Head of caudate nucleus (tissue), 42 donors: ENCODE data around the gene BTK.

ENCODE experiments used
- DNase-seq, 42 donors: peaks; one replicate each; pipeline versions ENCODE4 v3.0.0 to v3.0.0-alpha.2; 2020 to 2021; ENCODE audit warnings: mixed read lengths in 7 of 42
- intact Hi-C: fragments of 100-400 bp; cut with DNase I; formaldehyde crosslinking; loops from one replicate; pipeline ENCODE4 v1.15.0; 2022

The BTK gene

DNA sequence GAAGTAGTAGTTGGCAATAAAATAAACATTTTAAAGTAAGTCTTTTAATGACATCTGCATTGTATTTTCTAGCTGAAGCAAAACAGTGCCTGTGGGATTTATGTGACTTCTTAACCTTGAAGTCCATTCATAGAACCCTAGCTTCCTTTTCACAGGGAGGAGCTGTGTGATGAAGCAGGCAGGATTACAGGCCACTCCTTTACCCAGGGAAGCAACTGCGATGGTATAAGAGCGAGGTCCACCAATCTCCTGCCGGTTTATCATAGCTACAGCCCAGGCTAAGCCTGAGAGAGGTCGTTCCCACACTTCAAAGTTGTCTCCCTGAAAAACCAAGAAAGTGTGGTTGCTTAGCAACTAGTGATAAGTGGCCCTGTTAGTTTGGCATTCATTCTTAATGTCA, 11.8 kb upstream of the BTK start:
- no peak for DNase-seq
- intact Hi-C loops, result no loop called here

DNA sequence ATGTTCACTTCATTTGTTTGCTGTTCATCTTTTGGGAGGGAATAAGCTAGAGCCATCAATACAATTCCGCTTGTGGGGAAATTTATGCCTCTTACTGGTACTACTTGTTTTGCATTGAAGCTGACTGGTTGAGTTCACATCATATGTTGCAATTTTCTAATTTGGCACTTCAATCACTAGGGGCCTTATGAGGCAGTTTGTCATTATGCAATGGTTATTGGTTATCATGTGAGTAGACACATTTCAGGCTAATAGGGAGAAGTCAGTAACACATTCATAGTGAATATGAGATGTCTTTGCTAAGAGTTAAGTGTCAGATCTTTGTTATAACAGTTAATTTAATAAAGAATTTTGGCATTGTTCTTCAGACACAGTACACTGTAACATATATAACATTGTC, 9.8 kb upstream of the BTK start:
- DNase-seq, result no peak
- intact Hi-C loops, result no loop called here

DNA sequence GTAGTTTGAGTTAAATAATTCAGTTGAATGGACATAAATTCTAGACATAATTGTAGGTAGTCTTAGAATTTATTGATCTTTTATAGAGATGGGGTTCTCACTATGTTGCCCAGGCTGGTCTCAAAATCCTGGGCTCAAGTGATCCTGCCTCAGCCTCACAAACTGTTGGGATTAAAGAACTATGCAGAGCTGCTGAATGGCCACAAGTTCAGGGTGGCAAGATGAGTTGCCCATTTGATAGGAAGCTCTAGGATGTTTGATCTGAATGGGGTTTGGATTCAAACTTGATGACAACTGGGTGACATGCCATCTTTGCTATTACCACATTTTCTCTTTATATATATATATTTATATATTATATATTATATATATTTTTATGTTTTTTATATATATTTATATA, 8.4 kb upstream of the BTK start:
- intact Hi-C loops, result no loop called here
- no peak for DNase-seq

DNA sequence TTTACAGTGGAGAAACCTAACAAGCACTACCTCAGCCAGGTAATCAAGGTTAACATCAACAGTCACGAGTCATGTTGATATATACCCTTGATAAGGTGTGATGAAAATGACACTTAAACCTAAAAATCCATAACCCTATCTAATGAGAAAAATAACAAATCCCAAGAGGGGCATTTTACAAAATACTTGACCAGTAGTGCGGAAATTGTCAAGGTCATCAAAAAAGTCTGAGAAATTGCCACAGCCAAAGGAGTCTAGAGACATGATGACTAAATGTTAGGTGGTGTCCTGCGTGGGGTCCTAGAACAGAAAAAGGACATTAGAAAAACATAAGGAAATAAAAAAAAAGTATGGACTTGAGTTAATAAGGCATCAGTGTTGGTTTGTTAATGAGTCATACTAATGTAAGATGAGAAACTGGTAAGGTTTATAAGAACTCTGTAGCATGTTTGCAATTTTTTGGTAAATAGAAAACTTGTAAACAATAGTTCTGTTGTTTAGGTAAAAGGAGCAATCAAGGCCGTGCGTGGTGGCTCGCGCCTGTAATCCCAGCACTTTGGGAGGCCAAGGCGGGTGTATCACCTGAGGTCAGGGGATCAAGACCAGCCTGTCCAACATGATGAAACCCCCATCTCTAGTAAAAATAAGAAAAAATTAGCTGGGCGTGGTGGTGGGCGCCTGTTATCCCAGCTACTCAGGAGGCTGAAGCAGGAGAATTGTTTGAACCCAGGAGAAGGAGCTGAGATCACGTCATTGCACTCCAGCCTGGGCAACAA, 7.7 kb upstream of the BTK start:
- intact Hi-C loops, result no loop called here
- no peak for DNase-seq

DNA sequence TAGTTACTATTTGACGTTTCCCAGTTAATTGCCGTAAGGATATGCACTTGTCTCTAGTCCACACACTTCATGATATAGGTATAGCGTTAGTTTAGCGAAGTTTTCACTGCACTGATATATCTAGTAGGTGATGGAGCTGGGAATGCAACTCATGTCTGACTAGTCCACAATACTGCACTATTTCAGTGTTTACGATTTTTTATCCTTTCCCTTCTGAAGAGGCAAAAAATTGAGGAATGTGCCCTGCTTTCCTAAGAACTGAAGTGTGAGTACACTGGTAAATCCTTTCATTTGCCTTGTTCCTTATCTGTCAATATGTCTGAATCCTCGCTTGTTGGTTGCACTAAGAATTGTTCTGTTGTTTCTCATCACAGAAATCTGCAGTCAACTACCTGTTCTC, 5.8 kb upstream of the BTK start:
- DNase-seq, result no peak
- intact Hi-C loops, result no loop called here

DNA sequence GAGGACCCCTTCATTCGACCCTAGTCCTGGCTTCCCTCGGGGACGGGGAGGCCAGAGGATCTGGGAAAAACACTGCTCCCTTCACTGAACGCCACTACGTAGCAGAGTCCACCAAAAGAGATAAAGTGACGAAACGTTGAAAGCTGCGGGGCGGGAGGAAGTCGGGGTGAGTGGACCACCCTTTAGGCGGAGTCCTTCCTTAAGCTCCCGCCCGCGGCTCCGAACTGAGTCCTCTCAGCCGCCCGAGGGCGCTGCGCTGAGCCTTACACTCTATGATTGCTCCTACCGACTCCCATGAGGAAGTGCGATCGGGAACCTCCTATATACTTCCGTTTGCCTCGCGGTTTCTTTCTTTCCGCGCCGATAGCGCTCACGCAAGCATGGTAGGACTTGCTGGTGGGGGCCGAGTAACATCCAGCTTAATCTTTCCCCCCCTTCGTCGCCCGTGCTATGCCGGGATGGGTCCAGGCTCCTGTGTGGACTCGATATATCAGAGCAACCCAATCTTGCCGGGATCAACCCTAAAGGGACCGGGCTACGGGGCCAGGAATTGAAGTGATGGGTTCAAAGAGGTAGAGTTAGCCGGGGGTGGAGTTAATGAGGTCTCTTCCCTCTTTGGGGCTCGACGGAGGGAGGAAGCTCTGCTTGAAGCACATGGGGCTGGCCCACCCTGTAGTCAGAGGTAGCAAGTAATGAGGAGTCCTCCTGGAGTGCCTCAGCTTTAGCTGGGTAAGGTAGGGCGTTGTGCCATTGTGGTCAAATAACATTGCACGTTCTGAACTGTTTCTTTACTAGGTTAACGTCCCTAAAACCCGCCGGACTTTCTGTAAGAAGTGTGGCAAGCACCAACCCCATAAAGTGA, 4.9 kb upstream of the BTK start, which contains the start of gene RPL36A:
TSS of gene RPL36A (plus strand) at position 348 of the 862 bp plus-strand sequence. CDS start at position 381, 33 bp downstream.
- intact Hi-C loops, result no loop called here
- DNase-seq, result peak; percentile 74 to 93 (median 84)

DNA sequence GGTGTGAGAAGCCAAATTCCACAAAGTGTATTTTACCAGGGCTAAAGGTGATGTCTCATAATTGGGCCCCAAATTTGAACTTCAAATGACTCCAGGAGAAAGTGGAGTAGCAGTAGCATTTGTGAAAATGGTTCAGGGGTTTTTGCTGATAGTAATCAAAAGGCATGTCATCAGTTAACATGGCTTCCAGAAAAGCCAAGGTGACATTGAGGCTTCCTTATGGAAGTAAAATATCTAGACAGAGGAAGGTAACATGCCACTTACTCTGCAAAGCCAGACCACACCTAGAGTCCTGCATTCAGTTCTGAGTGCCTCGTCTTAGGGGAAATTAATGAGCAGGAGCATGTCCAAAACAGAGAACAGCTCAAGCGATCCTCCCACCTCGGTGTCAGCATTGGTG, 2.6 kb upstream of the BTK start:
- intact Hi-C loops, result no loop called here
- DNase-seq, result no peak

DNA sequence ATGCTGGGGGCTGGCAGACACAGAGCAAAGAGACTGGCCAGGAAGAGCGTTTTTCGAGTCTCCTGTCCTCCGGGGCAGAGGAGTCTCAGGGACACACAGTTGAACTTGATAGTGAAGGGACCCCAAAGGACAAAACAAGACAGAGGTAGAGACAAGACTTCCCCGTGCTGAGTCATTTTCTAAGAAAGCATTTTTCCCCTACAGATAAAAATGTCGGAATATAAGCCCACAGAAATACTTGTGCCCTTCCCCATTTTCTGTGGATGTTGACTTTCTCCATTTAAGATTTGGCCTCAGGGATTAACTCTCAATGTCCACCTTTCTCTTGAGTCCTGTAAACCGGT, 523 bp upstream of the BTK start:
- intact Hi-C loops, result no loop called here
- no peak for DNase-seq

DNA sequence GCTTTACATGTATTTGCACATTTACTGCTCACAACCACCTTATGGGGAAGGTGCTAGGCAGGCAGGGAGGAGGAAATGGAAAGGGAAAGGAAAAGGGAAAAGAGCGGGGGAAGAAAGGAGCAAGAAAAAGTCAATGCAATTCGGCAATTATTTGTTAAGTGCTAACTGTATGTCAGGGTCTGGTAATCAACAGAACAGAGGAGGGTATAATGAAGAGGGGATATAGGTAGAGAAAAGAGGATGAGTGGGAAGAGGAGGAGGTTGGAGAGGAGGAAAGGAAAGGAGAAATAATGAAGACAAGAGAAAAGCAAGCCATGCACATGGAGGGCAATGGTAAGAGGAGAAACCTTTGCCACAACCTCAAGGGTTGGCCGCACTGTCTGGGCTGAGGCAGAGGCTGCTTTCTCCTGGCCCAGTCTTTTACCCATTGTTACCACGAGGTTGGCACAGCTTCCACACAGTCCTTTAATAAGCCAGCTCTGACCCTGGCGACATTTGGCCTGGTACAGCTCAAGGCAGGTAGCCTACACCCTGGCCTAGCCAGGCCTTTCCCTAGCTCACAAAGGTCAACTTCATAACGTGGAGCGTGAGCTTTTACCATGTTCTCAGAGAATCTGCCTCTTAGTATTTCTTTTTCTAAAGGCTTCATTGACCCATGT, 836 bp downstream of the BTK start:
- DNase-seq, result no peak
- intact Hi-C loops, result no loop called here

DNA sequence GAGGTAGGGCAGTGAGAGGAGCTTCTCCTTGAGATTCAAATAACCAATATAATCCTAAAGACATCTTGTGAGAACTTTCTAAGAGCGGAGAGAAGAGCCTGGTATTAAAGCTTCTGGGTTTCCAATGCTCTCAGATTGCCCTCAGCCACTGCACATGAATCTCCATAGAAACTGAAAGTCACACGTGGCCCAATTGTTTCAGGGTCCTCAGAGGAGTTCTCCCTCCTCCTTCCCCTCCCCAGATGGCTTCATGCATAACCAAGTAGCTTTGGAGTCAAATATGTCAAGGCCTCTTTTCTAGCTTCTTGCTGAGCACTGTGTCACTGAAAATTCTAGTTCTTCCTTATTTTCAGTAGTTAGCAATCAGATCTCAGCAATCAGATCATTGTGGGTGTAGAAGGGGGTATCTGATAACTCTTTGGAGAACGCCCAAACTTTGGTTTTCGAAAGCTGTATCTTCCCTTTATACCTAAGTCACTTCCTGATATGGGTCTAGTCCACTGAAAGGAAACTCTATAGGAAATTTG, 2.2 kb downstream of the BTK start:
- intact Hi-C loops, result no loop called here
- DNase-seq, result no peak

DNA sequence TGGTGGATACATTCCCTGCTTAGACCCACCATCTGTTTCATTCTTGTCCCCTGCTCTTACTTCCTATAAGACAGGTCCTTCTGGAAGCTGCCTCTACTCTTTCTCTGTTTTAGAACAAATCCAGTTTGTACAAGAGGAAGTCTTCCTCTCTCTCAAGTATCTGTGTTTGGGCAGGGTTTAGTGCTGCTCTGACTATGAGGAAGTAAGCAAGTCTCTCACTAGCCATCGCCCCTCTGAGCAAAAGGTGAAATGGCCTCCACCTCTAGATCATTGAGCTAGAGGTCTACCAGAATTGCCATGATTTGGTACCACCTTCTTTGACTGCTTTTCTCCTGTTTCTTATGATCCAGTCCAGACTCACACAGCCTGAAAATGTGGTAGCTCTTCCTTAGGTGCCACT, 8.4 kb downstream of the BTK start:
- intact Hi-C loops, result no loop called here
- DNase-seq, result no peak

DNA sequence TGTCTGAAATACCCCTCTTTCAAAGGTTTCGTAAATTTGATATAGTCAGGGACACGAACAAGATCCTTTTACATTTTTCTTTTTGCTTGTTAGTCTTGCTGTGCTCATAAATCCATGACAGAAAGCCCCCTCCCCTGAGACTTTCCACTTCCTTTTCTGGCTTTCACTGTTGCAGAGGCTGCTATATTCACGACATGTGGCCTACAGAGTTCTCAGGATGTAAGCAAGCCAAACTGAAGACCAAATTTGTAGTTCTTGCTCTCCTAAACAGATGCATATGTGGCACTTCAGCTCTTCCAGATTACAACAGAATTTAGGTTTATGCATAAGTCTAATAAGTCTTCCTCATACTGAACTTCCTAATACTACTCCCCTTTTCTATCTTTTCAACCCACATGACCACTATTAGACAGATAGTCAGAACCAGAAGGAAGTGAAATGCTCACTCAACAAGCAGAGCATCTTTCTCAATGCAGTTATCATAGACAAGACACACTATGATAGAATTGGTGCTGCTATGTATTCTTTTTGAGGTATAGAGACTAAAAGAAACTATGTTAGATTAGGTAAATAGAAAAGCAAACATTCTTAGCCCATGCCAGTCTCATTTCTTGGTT, 15.0 kb downstream of the BTK start:
- intact Hi-C loops, result no loop called here
- DNase-seq, result no peak

DNA sequence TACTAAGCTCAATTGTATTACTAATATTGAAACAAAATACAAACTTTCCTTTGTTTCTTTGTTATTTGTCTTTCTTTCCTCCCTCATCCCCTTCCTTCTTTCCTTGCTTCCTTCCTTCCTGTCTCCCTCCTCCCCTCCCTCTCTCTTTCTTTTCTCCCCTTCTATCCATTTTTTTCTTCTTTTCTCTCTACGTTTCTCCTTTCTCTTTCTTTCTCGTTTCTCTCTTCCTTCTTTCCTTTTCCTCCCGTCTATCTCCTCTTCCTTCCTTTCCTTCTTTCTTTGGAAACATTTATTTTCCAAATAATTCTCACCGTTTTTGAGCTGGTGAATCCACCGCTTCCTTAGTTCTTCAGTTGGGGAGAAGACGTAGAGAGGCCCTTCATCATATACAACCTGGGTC, 16.3 kb downstream of the BTK start:
- intact Hi-C loops, result no loop called here
- no peak for DNase-seq

DNA sequence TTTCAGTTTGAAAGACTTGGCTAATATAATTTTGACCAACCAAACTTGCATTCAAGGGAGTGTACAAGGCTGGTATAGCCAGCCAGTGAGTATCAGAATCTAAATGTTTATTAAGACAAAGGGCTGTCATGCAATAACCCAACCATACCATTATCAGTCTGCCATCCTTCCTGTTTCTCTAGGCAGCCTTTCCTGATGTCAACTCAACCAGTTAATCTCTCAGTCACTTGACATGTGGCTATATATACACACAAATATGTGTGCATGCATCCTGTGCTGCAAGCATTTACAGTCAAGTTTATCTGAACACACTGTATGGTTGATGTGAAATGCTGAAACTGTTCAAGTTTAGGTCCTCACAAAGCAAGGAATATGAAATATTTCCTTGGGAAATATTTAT, 17.2 kb downstream of the BTK start:
- no peak for DNase-seq
- intact Hi-C loops, result no loop called here

DNA sequence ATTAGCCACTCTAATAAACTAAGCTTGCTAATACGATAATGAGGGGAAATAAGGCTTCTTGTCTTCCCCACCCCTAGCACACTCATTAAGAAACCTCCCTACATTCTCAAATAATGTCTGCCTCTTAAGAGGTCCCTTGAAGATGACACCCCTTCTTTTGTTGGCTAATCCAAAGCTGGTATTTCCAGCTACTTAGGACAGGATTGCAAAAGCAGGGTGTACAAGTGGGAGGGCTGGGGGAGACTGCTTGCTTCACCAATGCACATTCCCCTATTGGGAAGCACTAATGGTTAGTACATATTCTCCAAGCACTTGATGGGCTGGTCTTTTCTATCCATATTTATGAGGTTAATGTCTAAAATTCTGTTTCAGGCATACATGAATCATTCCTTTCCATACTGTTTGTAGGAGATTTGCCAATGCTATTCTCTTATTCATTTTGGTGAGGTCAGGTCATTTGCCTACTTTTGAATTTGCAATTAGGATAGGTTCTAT, 20.6 kb downstream of the BTK start:
- DNase-seq, result no peak

DNA sequence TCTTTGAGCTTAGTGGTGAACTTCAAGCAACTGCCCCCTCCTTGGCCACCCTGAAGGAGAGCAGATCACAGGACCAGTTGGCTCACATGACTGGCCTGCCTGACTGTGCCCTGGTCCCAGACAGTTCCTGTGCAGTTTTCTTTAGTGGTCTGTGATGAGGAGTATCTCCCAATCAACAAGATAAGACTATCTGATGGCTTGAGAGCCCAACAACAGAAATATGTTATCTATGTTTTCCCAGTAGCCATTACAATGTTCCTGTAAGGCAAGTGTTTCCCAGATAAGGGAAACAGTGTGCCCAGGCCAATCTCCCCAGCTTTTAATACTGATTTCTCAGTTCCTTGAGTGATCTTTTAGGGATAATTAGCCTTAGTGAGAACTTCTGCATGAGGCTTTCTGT, 23.2 kb downstream of the BTK start:
- DNase-seq, result no peak
- intact Hi-C loops, result no loop called here

More for the DNA sequence above, 20.6 kb downstream of the BTK start:
- intact Hi-C loops, result no loop called here

DNA sequence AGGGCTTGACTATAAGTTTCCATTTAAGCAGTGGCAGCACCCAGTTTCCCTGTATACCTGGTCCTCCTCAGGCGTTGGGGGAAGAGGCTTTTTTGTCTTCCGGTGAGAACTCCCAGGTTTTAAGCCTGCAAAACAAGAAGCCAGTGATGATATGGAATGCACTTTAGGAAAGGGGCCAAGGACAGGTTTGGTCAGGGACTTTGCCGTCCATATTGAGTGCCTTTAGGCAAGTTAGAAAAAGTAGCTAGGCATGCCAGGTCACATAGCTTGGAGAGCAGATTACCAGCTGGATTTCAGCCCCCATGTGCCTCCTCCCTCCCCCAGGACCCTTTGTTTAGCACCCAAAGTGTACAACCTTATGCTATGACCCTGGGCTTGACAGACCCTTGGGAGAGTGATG, 23.9 kb downstream of the BTK start:
- no peak for DNase-seq
- intact Hi-C loops, result no loop called here

DNA sequence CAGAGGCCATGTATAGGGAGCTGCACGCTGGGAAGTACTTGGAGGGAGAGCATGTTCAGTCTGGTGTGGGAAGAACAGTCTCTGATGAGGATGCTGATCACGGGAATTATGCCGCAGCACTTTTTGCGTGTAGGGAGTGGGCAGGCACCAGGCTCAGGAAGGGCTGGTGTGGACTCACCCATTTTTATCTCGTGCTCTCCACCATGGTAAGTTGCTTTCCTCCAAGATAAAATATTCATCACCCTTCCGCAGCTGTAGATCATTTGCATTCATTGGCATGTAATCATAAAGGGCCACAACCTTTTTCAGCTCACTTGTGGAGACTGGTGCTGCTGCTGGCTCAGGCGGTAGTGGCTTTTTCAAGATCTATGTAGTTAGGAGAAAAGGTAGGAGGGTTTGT, 25.6 kb downstream of the BTK start:
- no peak for DNase-seq
- intact Hi-C loops, result no loop called here

DNA sequence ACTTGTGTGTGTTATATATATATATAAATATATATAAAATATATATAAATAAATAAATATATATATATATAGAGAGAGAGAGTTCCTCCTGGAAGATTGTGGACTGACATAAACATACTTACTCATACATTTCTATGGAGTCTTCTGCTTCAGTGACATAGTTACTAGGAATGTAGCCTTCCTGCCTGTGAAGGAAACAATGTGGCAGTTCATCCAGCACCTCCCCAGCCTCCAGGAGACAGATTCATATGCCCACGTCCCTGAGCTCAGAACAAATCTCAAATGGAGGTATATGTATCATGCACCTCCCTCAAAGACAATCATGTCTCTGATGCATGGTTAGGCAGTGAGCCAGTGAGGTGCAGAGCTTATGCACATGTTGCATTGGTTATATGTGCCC, 26.0 kb downstream of the BTK start:
- DNase-seq, result no peak

More for the DNA sequence above, 26.0 kb downstream of the BTK start:
- intact Hi-C loops, result no loop called here
